HG03342 (cell line): ENCODE results near the gene TMPRSS4.

Experiments
- ATAC-seq: cut with Tn5 transposase; IDR thresholded peaks from one replicate; pipeline ENCODE4 v1.9.1; 2021; ENCODE audit warnings: mild to moderate bottlenecking, moderate library complexity; ENCODE audit not compliant: unreplicated experiment

Gene TMPRSS4

DNA sequence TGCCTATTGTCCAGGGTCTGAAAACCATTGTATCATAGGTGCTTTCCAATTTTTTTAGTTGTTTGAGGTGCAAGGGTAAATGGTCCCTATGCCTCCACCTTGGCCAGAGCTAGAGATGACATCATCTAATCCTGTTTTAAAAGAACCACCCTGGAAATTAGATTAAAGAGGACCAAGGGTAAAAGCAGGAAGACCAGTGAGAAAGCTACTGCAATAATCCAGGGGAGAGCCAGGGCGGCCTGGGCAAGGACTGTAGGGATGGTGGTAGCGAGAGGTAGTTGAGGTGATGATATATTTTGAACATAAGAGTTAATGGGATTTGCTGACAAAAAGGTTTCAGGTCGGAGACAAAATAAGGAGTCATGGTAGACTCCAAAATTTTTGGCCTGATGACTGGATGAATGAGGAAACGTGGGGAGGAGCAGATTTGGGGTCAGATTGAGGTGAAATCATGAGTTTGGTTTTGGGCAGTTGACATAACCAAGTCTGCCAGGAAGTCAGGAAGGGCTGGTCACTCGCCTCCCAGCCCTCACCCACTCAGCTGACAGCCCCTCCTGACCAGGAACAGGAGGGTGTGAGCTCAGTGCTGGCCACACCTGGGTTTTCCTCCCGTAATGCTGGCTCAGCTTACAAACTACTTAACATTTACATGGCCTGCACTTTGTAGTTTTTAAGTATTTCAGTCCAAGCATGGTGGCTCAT is 52.7 kb downstream of the TMPRSS4 start:
- no peak for ATAC-seq

DNA sequence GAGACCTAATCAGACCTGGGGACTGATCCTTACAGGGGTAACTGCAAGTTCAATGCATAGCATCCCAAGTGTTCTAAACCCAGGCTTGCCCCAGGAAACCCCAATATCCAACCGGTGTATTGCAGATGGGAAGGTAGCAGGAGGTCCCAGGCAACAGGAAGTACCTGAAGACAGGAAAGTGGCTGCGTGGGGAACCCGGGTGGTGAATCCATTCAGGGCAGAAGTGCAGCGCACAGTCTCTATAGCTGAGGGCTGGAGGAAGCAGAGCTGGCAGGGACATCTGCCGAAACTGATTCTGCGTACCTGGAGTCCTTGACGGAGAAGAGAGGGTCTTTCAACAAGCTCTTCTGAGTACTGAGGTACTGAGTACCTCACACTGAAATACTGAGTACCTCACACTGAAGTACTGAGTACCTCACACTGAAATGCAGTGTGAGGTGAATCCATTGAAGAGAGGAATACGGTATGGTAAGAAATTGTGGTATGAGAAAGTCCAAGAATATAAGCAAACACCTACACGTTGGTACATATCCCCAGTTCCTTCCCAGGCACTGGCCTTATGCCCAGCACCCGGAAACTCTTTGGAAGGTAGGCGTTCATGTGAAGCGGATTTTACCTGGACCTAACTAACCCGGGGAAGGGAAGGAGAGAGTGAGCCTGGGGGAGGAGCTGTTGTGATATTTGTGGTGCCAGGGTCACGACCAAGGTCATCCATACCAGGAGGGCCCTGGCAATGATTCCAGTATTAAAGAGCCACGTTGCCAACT is 55.7 kb downstream of the TMPRSS4 start:
- no peak for ATAC-seq

DNA sequence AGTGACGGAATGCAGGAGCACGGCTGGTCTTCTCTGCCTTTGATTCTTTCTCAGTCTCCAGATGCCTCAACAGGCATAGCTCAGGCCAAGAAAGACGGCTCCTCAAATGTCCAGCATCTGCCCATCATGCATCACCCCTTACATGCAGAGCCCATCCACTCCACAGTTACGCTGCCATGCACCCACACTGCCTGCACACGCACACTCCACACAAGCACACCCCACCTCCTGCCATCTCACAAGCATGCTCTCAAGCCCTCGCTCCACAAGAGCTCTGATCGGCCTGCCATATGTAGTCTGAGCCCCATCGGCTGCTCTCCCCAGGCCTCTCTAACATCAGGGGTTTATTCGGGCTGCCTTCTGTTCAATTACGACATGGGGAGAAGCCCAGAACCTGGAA is 56.9 kb downstream of the TMPRSS4 start:
- no peak for ATAC-seq

DNA sequence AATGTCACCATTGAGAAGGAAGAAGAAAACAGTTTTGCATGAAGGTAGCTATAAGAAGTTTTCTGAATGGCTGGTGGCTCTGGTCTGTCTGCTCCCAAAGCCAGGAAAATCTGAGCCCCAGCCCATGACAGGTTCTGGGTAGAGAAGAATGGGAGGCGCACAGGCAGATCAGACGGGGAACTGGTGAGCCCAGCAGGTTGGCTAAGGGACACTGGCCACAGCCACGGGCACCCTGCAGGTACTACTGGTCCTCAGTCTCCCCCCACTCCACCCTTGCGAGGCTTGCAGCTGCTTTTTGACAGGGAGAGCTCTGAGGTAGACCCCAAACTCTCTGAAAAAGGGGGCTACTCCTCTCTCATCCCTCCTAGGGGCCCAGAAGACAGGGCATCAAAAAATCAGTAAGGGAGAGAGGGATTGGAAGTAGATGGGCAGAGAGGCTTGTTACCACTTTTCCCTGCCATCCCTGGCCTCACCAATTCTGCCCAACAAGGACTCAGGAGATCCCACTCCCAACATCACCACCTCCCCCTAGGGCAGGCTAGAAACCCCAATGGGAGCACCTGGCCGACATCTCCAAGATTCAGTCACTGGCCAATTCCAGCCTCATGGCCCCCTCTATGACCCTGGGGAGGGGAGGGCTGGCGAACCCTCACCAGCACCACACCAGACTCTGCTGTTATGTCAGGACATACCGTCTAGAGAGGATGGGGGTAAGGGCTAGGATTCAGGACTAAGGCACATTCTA is 58.3 kb downstream of the TMPRSS4 start:
- no peak for ATAC-seq

GRCh38 chr11:118135796-118136165 is 58.9 kb downstream of the TMPRSS4 start:
- ATAC-seq, result no peak

GRCh38 chr11:118136341-118136740 is 59.5 kb downstream of the TMPRSS4 start:
- no peak for ATAC-seq

DNA sequence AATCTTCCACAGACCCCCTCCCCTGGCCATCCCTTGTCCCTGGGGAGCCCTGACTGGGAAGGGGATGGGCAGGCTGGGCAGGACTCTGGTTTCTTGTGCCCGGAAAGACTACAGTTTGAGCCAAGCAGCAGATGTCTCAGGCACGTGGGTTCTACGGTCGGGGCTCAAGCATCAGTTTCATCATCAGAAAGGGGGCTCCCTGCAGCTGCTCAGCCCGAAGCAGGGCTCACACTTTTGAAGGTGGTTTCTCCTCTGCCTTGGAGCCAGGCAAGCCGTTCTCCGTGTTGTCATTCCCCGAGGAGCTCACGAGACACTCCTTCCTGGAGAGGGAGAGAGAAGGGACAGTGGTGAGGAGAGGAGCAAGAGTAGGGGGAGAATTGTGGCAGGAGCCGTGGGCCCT is 59.9 kb downstream of the TMPRSS4 start:
- no peak for ATAC-seq

DNA sequence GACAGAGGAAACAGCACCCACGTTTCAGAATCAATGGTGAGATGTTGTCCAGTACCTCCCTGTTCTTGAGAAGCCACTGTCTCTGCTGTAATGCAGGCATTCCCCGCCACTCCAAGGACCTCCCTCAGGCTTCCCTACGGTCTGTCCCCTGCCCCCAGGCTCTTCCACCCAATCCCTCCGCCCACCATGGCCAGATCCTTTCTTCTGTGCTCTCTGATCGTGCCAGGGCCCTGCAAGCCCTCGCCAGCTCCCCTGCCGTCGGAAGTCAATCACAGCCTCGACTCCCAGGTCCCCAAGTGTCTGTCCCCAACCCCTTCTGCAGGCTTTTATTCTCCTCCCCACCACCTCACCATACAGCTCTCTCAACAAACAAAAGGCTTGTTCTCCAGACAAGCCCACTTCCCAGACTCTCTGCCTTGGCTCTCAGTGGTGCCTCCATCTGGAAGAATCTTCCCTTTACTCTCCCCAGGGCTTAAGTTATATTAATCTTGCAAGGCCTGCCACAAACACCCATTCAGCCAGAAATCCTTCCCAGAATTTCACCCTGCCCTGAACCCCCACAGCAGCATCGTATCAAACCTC is 62.1 kb downstream of the TMPRSS4 start:
- no peak for ATAC-seq

DNA sequence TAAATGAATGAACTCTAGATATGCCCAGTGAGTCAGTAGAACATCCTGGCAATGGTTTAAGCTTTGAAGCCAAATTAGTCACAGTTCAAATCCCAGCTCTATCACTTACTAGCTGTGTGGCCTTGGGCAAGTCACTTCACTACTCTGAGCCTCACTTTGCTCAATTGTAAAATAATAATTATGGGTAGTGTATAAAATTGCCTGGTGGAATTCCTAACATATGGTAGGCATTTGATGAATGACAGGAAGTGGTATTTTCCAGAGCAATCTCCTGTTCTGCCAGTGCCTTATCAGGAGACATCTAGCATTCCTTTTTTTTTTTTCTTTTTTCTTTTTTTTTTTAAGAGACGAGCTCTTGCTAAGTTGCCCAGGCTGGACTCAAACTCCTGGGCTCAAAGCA is 62.7 kb downstream of the TMPRSS4 start:
- no peak for ATAC-seq

DNA sequence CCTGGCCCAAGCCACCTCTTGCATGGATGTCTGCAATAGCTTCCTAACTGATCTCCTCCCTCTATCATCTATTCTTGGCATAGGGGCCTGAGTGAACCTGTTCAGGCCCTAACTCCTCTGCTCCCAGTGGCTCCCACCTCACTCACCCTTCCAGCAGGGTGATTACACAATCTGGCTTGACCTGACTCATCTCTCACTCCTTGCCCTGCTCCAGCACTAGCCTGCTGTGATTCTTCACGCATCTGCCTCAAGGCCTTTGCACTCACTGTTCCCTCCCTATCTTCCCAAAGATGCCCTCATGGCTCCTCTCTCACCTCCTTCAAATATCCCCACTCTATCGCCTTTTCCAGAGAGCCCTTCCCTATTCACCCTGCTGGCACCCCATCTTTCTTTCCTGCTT is 65.2 kb downstream of the TMPRSS4 start:
- no peak for ATAC-seq

- no peak for ATAC-seq
These were observed 65.9 kb downstream of the TMPRSS4 start for GRCh38 chr11:118142809-118143208.

- no peak for ATAC-seq
These were observed 66.8 kb downstream of the TMPRSS4 start for GRCh38 chr11:118143661-118144185.

DNA sequence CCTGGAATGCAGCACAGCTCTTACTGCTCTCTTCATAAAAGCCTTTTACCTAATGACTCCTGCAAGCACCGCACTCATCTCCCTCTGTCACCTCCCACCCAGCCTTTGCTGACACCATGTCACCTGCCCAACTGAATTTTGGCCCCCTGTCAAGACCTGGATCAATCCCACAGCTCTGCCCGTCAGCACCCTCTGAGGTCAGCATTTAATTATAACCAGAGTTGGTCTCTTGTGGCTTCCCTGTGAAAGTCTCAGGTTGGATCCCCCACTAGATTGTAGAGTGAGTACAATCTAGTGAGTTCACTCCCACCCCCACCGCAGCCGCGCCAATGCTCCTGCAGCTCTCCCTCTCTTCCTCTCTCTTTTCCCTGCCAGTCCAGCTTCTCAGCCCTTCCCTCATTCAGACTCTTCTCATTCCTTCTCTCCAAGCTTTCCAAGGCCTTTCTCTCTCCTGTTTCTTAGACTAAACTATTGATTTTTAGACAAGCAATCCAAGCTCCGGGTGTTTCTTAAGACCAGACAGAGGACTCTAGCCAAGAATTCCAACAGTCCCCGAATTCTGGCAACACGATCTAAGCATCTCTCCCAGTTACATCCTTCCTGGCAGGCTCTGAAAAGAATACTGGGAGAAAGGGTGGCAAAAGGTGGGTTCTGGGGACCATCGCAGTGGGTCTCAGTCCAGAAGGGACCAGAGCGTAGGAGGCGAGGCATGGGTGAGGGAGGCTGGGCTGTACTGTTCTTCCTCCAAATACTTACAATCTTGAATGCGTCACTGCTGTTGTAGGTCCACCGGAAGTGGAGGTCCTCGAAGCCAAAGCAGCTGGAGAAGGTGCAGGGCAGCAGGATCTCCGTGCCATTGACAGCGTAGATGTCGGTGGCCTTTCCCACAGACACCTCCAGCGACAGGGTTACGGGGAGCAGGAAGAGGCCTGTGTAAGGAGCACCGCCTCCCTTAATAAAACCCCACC is 67.7 kb downstream of the TMPRSS4 start:
- ATAC-seq, result no peak

GRCh38 chr11:118145285-118146227 is 68.7 kb downstream of the TMPRSS4 start:
- peak; percentile 85 for ATAC-seq

GRCh38 chr11:118146554-118146953 is 69.7 kb downstream of the TMPRSS4 start:
- ATAC-seq, result no peak

DNA sequence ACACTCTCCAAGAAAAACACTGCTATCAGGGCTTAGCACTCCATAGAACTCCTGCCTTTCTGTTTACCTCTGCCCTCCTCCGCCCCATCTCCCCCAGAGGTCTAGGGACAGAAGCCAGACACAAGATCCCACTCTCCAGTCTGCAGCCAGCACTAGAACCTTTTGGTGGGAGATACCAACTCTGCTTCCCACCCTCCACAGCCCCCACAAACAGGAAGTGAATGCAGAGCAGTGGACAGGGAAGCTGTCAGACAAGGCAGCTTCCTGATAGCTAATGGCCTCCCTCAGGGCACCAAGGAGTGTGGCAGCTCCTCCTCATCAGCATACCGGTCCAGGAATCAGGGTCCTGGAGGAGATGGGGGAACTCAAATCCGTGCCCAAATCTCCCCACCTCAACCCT is 70.6 kb downstream of the TMPRSS4 start:
- ATAC-seq, result no peak

DNA sequence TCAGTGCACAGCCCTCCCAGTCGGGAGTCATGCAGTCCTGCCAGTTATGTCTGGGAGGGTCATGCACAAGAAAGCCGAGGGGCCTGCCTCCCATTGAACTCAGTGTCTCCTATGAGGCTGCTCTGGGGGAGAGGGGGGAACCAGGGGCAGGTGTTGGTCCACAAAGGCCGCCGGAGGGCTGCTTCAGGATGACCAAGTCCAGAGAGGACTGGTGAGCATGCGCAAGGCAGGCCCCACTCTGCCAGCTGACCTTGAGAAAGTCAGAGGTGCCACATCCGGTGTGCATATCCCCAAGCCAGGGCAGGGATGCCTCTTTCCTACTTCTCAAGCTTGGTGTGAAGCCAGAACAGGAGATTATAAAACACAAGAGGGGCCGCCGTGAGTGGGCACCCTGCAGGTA is 71.4 kb downstream of the TMPRSS4 start:
- ATAC-seq, result no peak

DNA sequence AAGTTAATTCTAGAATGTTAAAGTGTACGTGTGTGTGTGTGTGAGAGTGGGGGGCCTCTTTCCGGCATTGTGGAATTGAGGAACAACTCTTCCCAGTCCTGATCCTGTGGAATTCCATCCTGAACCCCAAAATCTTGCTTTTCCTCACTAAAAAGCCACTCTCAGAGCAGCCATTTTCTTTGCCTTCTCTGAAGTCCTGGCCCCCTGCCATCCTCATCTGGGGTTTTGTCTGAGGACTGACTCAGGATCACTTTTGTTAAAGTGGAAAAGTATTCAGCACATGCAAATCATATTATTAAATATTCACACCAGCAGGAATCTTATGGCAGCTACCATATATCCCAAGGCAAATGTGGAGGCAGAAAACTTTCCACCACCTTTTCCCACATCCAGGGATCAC is 72.0 kb downstream of the TMPRSS4 start:
- ATAC-seq, result no peak

- ATAC-seq, result no peak
These were observed 72.6 kb downstream of the TMPRSS4 start for GRCh38 chr11:118149493-118149892.
